ENCODE data around the gene SPRR5. TPM values are rescaled to one million over a fixed set of nuclear protein-coding genes. Genes with fewer than 3 reads are reported as not detected.

SPRR5 gene
- total RNA-seq, 1 donor from 2014 or later, result not detected

- no peak for DNase-seq
- intact Hi-C loops (cut with micrococcal nuclease), result no loop called here
- ATAC-seq, result no peak
Measured at GRCh38 chr1:152941037-152941711, 5.8 kb upstream of the SPRR5 start.

- no peak for ATAC-seq
- DNase-seq, result no peak
- intact Hi-C loops (cut with micrococcal nuclease), result no loop called here
Measured at GRCh38 chr1:152942161-152942560, 4.8 kb upstream of the SPRR5 start.

GRCh38 chr1:152946248-152946647 lies 758 bp upstream of the SPRR5 start:
- intact Hi-C loops (cut with micrococcal nuclease), result no loop called here
- no peak for ATAC-seq

GRCh38 chr1:152951711-152952110 lies 4.7 kb downstream of the SPRR5 start:
- DNase-seq (no peak), ATAC-seq (no peak)
- intact Hi-C loops (cut with micrococcal nuclease), result no loop called here

More at GRCh38 chr1:152946248-152946647, 758 bp upstream of the SPRR5 start:
- no peak for DNase-seq

- ATAC-seq (no peak), DNase-seq (no peak)
- intact Hi-C loops (cut with micrococcal nuclease), result no loop called here
Measured at GRCh38 chr1:152953761-152954160, 6.8 kb downstream of the SPRR5 start.

GRCh38 chr1:152954436-152954835 lies 7.4 kb downstream of the SPRR5 start:
- no peak for DNase-seq
- no peak for ATAC-seq
- intact Hi-C loops (cut with micrococcal nuclease), result no loop called here

- DNase-seq, result no peak
- intact Hi-C loops (cut with micrococcal nuclease), result no loop called here
- no peak for ATAC-seq
Measured at GRCh38 chr1:152957561-152957960, 10.6 kb downstream of the SPRR5 start.

- intact Hi-C loops (cut with micrococcal nuclease), result no loop called here
- ATAC-seq, result no peak
- no peak for DNase-seq
Measured at GRCh38 chr1:152959273-152959672, 12.3 kb downstream of the SPRR5 start.

GRCh38 chr1:152959801-152960451 lies 12.9 kb downstream of the SPRR5 start:
- DNase-seq (no peak), ATAC-seq (no peak)
- intact Hi-C loops (cut with micrococcal nuclease), result no loop called here

GRCh38 chr1:152960452-152961044 lies 13.5 kb downstream of the SPRR5 start:
- ATAC-seq (no peak), DNase-seq (no peak)
- intact Hi-C loops (cut with micrococcal nuclease), result no loop called here

- DNase-seq (no peak), ATAC-seq (no peak)
- intact Hi-C loops (cut with micrococcal nuclease), result no loop called here
Measured at GRCh38 chr1:152961226-152961891, 14.4 kb downstream of the SPRR5 start.

- ATAC-seq, result no peak
- DNase-seq, result no peak
- intact Hi-C loops (cut with micrococcal nuclease), result no loop called here
Measured at GRCh38 chr1:152962876-152963415, 15.9 kb downstream of the SPRR5 start.

- DNase-seq (no peak), ATAC-seq (no peak)
- intact Hi-C loops (cut with micrococcal nuclease), result no loop called here
Measured at GRCh38 chr1:152964536-152964935, 17.5 kb downstream of the SPRR5 start.

- intact Hi-C loops (cut with micrococcal nuclease), result no loop called here
- no peak for DNase-seq
- ATAC-seq, result no peak
Measured at GRCh38 chr1:152965853-152966252, 18.8 kb downstream of the SPRR5 start.

- intact Hi-C loops (cut with micrococcal nuclease), result no loop called here
- DNase-seq, result no peak
- ATAC-seq, result no peak
Measured at GRCh38 chr1:152967201-152967600, 20.2 kb downstream of the SPRR5 start.

GRCh38 chr1:152968248-152968647 lies 21.2 kb downstream of the SPRR5 start:
- ATAC-seq, result no peak

GRCh38 chr1:152969036-152969435 lies 22.0 kb downstream of the SPRR5 start:
- no peak for ATAC-seq
- intact Hi-C loops (cut with micrococcal nuclease), result no loop called here
- no peak for DNase-seq

More at GRCh38 chr1:152968248-152968647, 21.2 kb downstream of the SPRR5 start:
- intact Hi-C loops (cut with micrococcal nuclease), result no loop called here
- DNase-seq, result no peak

GRCh38 chr1:152970495-152970894 lies 23.5 kb downstream of the SPRR5 start, which contains the start of gene SPRR4:
SPRR4 (plus strand) TSS chr1:152970648; CDS start chr1:152971891, 1,243 bp downstream.
- no peak for ATAC-seq
- no peak for DNase-seq
- intact Hi-C loops (cut with micrococcal nuclease), result no loop called here

GRCh38 chr1:152972196-152972886 lies 25.3 kb downstream of the SPRR5 start:
- intact Hi-C loops (cut with micrococcal nuclease), result no loop called here
- DNase-seq (no peak), ATAC-seq (no peak)

Measured in left ventricle myocardium superior (tissue), 1 donor.